ENCODE measurements around the gene RXYLT1. TPM values are rescaled to one million over a fixed set of nuclear protein-coding genes. Genes with fewer than 3 reads are reported as not detected.

The RXYLT1 gene
- total RNA-seq, 2 experiments from 2014 or later: 15.7 to 23.3 TPM

DNA sequence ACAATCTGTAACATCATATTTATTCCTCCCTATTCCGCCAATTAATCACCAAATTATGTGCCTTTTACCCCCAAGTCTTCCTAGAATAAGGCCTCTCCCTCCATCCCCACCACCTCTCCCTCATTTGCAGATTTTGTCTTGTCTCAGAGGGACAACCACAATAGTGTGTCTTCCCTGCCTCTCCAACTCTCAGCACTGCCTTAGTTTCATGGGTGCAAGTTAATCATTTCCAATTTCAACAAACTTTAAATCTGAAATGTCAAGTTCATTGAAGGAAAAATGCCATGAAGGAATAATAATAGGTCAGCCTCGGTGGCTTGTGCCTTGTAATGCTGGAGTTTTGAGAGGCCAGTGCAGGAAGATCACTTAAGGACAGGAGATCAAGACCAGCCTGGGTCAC lies 31.6 kb downstream of the RXYLT1 start:
- POLR2A ChIA-PET: no interaction called here
- BruUV-seq (replicated peaks): no TSS peak
- Histone ChIP-seq H3K9me3 (ENCODE audit: low read length) (no peaks in the 10 kb centered on the region), H3K4me3 (ENCODE audit: low read depth, low read length, poor library complexity, severe bottlenecking) (no peak overlapping the region), H3K4me2 (ENCODE audit: low read length) (no peak overlapping the region), H3K79me2 (ENCODE audit: insufficient read depth, low read depth, low read length) (no peaks in the 10 kb centered on the region), H3K9me2 (ENCODE audit: insufficient read depth, low read length) (no peaks in the 10 kb centered on the region), H3K4me1 (ENCODE audit: insufficient read depth, low read length, poor library complexity, severe bottlenecking) (no peaks in the 10 kb centered on the region), H3K27ac (ENCODE audit: low read depth, low read length, poor library complexity, severe bottlenecking) (no peak overlapping the region), H2AFZ (ENCODE audit: low read length) (no peak overlapping the region), H4K20me1 (ENCODE audit: insufficient read depth, low read length) (no peaks in the 10 kb centered on the region), H3K36me3 (ENCODE audit: insufficient read depth, low read length) (peaks cover 31% of the 10 kb centered on the region)
- TF ChIP-seq, protein P1, sequence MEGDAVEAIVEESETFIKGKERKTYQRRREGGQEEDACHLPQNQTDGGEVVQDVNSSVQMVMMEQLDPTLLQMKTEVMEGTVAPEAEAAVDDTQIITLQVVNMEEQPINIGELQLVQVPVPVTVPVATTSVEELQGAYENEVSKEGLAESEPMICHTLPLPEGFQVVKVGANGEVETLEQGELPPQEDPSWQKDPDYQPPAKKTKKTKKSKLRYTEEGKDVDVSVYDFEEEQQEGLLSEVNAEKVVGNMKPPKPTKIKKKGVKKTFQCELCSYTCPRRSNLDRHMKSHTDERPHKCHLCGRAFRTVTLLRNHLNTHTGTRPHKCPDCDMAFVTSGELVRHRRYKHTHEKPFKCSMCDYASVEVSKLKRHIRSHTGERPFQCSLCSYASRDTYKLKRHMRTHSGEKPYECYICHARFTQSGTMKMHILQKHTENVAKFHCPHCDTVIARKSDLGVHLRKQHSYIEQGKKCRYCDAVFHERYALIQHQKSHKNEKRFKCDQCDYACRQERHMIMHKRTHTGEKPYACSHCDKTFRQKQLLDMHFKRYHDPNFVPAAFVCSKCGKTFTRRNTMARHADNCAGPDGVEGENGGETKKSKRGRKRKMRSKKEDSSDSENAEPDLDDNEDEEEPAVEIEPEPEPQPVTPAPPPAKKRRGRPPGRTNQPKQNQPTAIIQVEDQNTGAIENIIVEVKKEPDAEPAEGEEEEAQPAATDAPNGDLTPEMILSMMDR (conservative IDR thresholded peaks at IDR 0.05; ENCODE audit: low read length): no peak
- no peak for TF ChIP-seq EZH2phosphoT487 (IDR thresholded peaks at IDR 0.05; ENCODE audit: borderline replicate concordance, low read depth, low read length)
- no peak for DNase-seq (ENCODE audit: low spot score)
- intact Hi-C loops (cut with micrococcal nuclease; ENCODE audit: unreplicated experiment): no loop called here
- CTCF ChIA-PET (ENCODE audit: unreplicated experiment): no interaction called here

DNA sequence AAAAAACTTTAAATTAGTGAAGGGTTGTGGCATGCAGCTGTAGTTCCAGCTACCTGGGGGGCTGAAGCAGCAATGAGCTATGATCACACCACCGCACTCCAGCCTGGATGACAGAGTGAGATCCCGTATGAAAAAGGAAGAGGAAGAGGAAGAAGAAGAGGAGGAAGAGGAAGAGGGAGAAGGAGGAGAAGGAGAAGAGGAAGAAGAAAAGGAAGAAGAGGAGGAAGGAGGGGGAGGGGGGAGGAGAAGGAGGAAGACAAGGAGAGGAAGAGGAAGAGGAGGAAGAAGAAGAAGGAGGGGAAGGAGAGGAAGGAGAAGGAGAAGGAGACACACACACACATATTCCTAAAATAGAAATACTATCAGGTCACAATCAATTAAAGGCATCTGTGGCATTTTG lies 32.0 kb downstream of the RXYLT1 start:
- Histone ChIP-seq H3K79me2 (ENCODE audit: insufficient read depth, low read depth, low read length) (no peaks in the 10 kb centered on the region), H3K27ac (ENCODE audit: low read depth, low read length, poor library complexity, severe bottlenecking) (no peak overlapping the region), H3K36me3 (ENCODE audit: insufficient read depth, low read length) (peaks cover 26% of the 10 kb centered on the region), H3K9me3 (ENCODE audit: low read length) (no peaks in the 10 kb centered on the region), H4K20me1 (ENCODE audit: insufficient read depth, low read length) (no peaks in the 10 kb centered on the region), H2AFZ (ENCODE audit: low read length) (no peak overlapping the region), H3K4me3 (ENCODE audit: low read depth, low read length, poor library complexity, severe bottlenecking) (no peak overlapping the region), H3K4me1 (ENCODE audit: insufficient read depth, low read length, poor library complexity, severe bottlenecking) (no peaks in the 10 kb centered on the region), H3K4me2 (ENCODE audit: low read length) (no peak overlapping the region), H3K9me2 (ENCODE audit: insufficient read depth, low read length) (no peaks in the 10 kb centered on the region)
- no peak for DNase-seq (ENCODE audit: low spot score)
- CTCF ChIA-PET (ENCODE audit: unreplicated experiment): no interaction called here
- TF ChIP-seq, protein P1 (conservative IDR thresholded peaks at IDR 0.05; ENCODE audit: low read length): no peak
- TF ChIP-seq EZH2phosphoT487 (IDR thresholded peaks at IDR 0.05; ENCODE audit: borderline replicate concordance, low read depth, low read length): no peak
- POLR2A ChIA-PET: no interaction called here
- BruUV-seq (replicated peaks): no TSS peak
- intact Hi-C loops (cut with micrococcal nuclease; ENCODE audit: unreplicated experiment): no loop called here

DNA sequence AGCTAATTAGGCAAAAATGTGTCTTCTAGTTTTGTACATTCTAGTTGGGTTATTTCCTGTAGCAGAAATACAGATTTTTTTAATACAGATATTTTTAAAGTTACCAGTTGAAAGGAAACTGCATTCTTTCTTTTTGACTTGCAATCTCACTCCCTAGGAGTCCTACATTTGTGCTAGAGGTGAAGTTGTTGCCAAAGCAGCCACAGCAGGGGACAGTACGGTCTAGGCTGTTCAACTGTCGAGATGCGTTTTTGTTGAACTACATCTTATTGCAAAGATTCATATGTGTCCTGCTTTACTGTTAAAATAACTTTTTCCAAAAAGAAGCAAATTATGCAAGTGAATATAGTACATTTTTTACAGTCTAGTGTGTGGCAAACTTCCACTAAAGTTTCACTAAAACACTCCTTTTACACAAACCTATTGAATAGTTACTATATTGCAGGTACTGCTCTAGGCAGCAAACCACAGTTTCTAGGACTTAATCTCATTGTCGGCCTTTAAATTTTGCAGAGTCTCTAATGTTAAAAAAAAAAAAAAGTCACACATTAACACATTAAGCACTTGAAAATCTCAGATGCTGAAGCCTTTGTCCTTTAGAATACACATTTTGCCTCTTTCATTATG lies 34.5 kb downstream of the RXYLT1 start:
- BruUV-seq (replicated peaks): no TSS peak
- H3K9me2 ChIP-seq (ENCODE audit: insufficient read depth, low read length): no peaks in the 10 kb centered on the region
- intact Hi-C loops (cut with micrococcal nuclease; ENCODE audit: unreplicated experiment): no loop called here
- no peak overlapping the region for H3K27ac ChIP-seq (ENCODE audit: low read depth, low read length, poor library complexity, severe bottlenecking)
- H3K79me2 ChIP-seq (ENCODE audit: insufficient read depth, low read depth, low read length): no peaks in the 10 kb centered on the region
- H3K36me3 ChIP-seq (ENCODE audit: insufficient read depth, low read length): peaks cover 5% of the 10 kb centered on the region; the same call in 1 of the 2 replicates
- H3K4me2 ChIP-seq (ENCODE audit: low read length): no peak overlapping the region
- H3K4me3 ChIP-seq (ENCODE audit: low read depth, low read length, poor library complexity, severe bottlenecking): no peak overlapping the region
- POLR2A ChIA-PET: interaction anchor here (0.7 kb wide), 1 partner anchor 8 kb away, joined by 3 read pairs; no protein-coding TSS in a partner anchor
- no peaks in the 10 kb centered on the region for H3K4me1 ChIP-seq (ENCODE audit: insufficient read depth, low read length, poor library complexity, severe bottlenecking)
- H3K9me3 ChIP-seq (ENCODE audit: low read length): no peaks in the 10 kb centered on the region
- TF ChIP-seq, protein P1 (conservative IDR thresholded peaks at IDR 0.05; ENCODE audit: low read length): no peak
- no peak for TF ChIP-seq EZH2phosphoT487 (IDR thresholded peaks at IDR 0.05; ENCODE audit: borderline replicate concordance, low read depth, low read length)
- DNase-seq (ENCODE audit: low spot score): no peak
- CTCF ChIA-PET (ENCODE audit: unreplicated experiment): interaction anchor here (1.0 kb wide), 1 partner anchor 12 kb away, joined by 3 read pairs; no protein-coding TSS in a partner anchor
- peak overlapping the region; percentile 74; the same call in 1 of the 2 replicates for H2AFZ ChIP-seq (ENCODE audit: low read length)
- no peaks in the 10 kb centered on the region for H4K20me1 ChIP-seq (ENCODE audit: insufficient read depth, low read length)

All from OCI-LY7 (cell line).